ENCODE measurements around the gene EPG5. TPM values are rescaled to one million over a fixed set of nuclear protein-coding genes. Genes with fewer than 3 reads are reported as not detected.

Gene EPG5
- polyA plus RNA-seq, 1 of the 3 experiments (the other 2 are of a cell fraction), result 13.6 TPM

DNA sequence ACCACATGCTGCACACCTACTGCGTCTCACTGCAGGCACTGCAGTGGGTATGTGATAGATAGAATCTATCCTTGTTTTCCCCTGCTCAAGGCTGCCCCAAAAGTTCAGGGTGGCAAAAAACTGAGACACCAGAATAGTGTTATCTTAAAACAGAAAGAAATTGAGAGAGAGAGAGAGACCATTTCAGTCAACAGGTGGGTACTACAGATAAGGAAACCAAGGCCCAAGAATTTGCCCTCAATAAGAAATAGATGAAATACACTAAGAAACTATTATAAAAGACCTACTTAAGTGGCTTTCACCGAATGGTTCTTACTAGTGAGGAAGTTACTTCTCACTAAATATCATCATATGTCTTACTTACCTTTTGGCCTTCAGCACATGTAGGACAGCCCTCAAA lies 27.9 kb downstream of the EPG5 start:
- TF ChIP-seq RFX5 (IDR thresholded peaks at IDR 0.05; ENCODE audit: low read length) (no peak), POLR2AphosphoS5 (IDR thresholded peaks at IDR 0.05; ENCODE audit: low read depth, low read length) (no peak), RCOR1 (IDR thresholded peaks at IDR 0.05; ENCODE audit: low read length) (no peak), FOXM1 (IDR thresholded peaks at IDR 0.05; ENCODE audit: low read depth) (no peak), ELF1 (IDR thresholded peaks at IDR 0.05) (no peak)
- 89% methylated on average over 2 of the region's 2 CpGs for WGBS (ENCODE audit: low lambda C conversion rate)
- peaks cover 8% of the 10 kb centered on the region for H3F3A ChIP-seq (replicated peaks; ENCODE audit: insufficient read depth)
- H2AFZ ChIP-seq (ENCODE audit: low read depth), result no peak overlapping the region
- ChIA-PET CTCF (interaction anchor here (1.3 kb wide), 1 partner anchor 29 kb away, joined by 3 read pairs; no protein-coding TSS in a partner anchor), POLR2A (no interaction called here)
- H3K27me3 ChIP-seq (ENCODE audit: insufficient read depth), result no peaks in the 10 kb centered on the region
- H3K9me3 ChIP-seq, result no peaks in the 10 kb centered on the region
- no peak overlapping the region for H3K4me3 ChIP-seq (ENCODE audit: low read depth in 2 of 2, low read length in 1 of 2)
- no peaks in the 10 kb centered on the region for H4K20me1 ChIP-seq (ENCODE audit: insufficient read depth)
- no peaks in the 10 kb centered on the region for H3K9me2 ChIP-seq
- H3K27ac ChIP-seq (ENCODE audit: low read depth in 2 of 2, low read length in 1 of 2), result no peak overlapping the region
- no peak for DNase-seq
- H3K9ac ChIP-seq, result no peak overlapping the region
- no peak overlapping the region for H3K4me2 ChIP-seq
- H3K4me1 ChIP-seq (ENCODE audit: control insufficient read depth in 1 of 2, insufficient read depth in 2 of 2, low read depth in 1 of 2, low read length in 1 of 2), result no peaks in the 10 kb centered on the region
- peaks cover 57 to 70% of the 10 kb centered on the region in 2 experiments for H3K36me3 ChIP-seq (replicated peaks in 1 of 2; ENCODE audit: control insufficient read depth in 1 of 2, insufficient read depth in 2 of 2, low read length in 1 of 2)
- peaks cover 9% of the 10 kb centered on the region; the same call in 1 of the 2 replicates for H3K79me2 ChIP-seq (ENCODE audit: insufficient read depth)

DNA sequence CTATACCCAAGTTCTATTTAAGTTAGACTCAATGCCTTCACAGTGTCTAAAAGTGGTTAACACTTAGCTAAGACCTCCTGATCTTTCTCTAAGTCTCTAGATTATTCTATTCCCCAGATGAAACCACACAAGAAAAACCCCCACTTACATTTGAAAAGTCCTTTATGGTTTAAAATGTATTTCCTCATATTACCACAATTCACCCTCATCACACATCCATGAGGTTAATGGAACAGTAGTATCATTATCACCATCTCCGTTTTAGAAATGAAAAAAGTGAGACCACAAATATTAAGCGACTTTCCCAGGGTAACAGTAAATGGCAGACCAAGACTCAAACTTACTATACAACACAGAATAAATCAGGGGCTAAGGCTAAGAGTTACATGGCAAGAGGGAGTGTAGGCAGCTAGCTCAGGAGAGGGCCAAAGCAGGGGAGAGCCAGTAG lies 28.6 kb downstream of the EPG5 start:
- no peak for DNase-seq
- H3K4me3 ChIP-seq (ENCODE audit: low read depth in 2 of 2, low read length in 1 of 2), result no peak overlapping the region
- H3K36me3 ChIP-seq (replicated peaks in 1 of 2; ENCODE audit: control insufficient read depth in 1 of 2, insufficient read depth in 2 of 2, low read length in 1 of 2), result peaks cover 53 to 71% of the 10 kb centered on the region in 2 experiments
- TF ChIP-seq SMC3 (IDR thresholded peaks at IDR 0.05; ENCODE audit: low read depth, low read length) (no peak), CHD2 (IDR thresholded peaks at IDR 0.05; ENCODE audit: low read length, partially characterized antibody) (no peak), NRF1 (IDR thresholded peaks at IDR 0.05; ENCODE audit: low read depth, low read length) (no peak), MEF2A (IDR thresholded peaks at IDR 0.05; ENCODE audit: borderline replicate concordance, low read depth) (no peak), GABPA (IDR thresholded peaks at IDR 0.05; ENCODE audit: low read depth) (no peak), NFIC (IDR thresholded peaks at IDR 0.05; ENCODE audit: borderline replicate concordance) (no peak), ELF1 (IDR thresholded peaks at IDR 0.05) (no peak), TCF12 (IDR thresholded peaks at IDR 0.05) (no peak), TAF1 (IDR thresholded peaks at IDR 0.05; ENCODE audit: borderline replicate concordance, low read depth, low read length) (no peak), RCOR1 (IDR thresholded peaks at IDR 0.05; ENCODE audit: low read length) (no peak)
- TF ChIP-seq, protein P1, sequence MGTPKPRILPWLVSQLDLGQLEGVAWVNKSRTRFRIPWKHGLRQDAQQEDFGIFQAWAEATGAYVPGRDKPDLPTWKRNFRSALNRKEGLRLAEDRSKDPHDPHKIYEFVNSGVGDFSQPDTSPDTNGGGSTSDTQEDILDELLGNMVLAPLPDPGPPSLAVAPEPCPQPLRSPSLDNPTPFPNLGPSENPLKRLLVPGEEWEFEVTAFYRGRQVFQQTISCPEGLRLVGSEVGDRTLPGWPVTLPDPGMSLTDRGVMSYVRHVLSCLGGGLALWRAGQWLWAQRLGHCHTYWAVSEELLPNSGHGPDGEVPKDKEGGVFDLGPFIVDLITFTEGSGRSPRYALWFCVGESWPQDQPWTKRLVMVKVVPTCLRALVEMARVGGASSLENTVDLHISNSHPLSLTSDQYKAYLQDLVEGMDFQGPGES (IDR thresholded peaks at IDR 0.05; ENCODE audit: low read depth, low read length), result no peak
- TF ChIP-seq, protein P2, sequence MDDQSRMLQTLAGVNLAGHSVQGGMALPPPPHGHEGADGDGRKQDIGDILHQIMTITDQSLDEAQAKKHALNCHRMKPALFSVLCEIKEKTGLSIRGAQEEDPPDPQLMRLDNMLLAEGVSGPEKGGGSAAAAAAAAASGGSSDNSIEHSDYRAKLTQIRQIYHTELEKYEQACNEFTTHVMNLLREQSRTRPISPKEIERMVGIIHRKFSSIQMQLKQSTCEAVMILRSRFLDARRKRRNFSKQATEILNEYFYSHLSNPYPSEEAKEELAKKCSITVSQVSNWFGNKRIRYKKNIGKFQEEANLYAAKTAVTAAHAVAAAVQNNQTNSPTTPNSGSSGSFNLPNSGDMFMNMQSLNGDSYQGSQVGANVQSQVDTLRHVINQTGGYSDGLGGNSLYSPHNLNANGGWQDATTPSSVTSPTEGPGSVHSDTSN (IDR thresholded peaks at IDR 0.05), result no peak
- no peaks in the 10 kb centered on the region for H3K9me3 ChIP-seq
- H3F3A ChIP-seq (replicated peaks; ENCODE audit: insufficient read depth), result peaks cover 8% of the 10 kb centered on the region
- ChIA-PET POLR2A (no interaction called here), CTCF (no interaction called here)
- no peaks in the 10 kb centered on the region for H3K4me1 ChIP-seq (ENCODE audit: control insufficient read depth in 1 of 2, insufficient read depth in 2 of 2, low read depth in 1 of 2, low read length in 1 of 2)
- H3K27me3 ChIP-seq (ENCODE audit: insufficient read depth), result no peaks in the 10 kb centered on the region
- H3K4me2 ChIP-seq, result no peak overlapping the region
- H3K79me2 ChIP-seq (ENCODE audit: insufficient read depth), result peaks cover 9% of the 10 kb centered on the region; the same call in 1 of the 2 replicates
- H4K20me1 ChIP-seq (ENCODE audit: insufficient read depth), result no peaks in the 10 kb centered on the region
- H3K27ac ChIP-seq (ENCODE audit: low read depth in 2 of 2, low read length in 1 of 2), result no peak overlapping the region
- no peak overlapping the region for H3K9ac ChIP-seq
- 94% methylated on average over 2 of the region's 2 CpGs for WGBS (ENCODE audit: low lambda C conversion rate)
- no peak overlapping the region for H2AFZ ChIP-seq (ENCODE audit: low read depth)
- no peaks in the 10 kb centered on the region for H3K9me2 ChIP-seq

Measured in SK-N-SH (cell line).